ENCODE results near the gene JTB.

The JTB gene

DNA sequence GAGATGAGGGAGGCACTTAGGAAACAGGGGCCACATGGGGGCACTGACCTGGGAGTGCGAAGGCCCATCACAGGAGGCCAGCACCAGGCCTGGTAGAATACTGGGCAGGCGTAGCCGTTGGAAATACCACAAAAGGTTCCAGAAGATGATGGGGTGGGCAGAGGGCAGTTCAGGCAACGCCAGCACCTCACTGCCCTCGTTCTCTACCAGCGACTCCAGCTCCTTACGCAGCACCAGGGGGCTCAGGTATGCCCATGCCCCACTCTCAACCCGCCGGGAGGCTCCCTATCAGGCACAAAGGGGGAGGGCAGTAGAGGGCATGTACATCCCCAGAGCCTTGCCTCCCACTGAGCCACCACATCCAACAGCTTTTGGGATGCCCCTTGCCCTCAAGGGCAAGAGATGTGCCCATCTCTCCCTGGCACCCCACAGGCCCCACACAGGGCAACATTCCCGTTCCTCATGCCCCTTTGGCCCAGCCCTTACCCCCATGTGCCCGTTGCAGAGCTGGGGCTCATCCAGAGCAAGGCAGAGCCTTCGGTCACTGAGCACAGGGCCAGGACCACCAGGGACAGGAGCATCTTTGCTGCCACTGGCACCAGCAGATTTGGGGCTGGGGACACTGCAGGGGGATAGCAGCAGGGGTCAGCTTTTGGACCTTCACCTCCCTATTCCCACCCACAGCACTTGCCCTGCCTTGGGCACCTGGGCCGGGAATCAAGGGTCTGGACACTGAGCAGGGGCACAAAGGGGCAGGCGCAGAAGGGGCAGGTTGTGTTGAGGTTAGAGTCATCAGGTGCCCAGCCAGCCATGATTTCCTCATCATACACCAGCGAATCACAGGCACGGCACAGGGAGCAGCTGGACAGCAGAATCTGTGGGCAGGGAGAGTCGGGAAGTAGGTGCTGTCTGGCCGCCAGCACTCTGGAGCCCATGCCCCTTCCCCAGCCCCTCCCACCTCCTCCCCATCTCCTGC, 45.0 kb downstream of the JTB start:
- DNase-seq (ENCODE audit: low read depth): no peak

DNA sequence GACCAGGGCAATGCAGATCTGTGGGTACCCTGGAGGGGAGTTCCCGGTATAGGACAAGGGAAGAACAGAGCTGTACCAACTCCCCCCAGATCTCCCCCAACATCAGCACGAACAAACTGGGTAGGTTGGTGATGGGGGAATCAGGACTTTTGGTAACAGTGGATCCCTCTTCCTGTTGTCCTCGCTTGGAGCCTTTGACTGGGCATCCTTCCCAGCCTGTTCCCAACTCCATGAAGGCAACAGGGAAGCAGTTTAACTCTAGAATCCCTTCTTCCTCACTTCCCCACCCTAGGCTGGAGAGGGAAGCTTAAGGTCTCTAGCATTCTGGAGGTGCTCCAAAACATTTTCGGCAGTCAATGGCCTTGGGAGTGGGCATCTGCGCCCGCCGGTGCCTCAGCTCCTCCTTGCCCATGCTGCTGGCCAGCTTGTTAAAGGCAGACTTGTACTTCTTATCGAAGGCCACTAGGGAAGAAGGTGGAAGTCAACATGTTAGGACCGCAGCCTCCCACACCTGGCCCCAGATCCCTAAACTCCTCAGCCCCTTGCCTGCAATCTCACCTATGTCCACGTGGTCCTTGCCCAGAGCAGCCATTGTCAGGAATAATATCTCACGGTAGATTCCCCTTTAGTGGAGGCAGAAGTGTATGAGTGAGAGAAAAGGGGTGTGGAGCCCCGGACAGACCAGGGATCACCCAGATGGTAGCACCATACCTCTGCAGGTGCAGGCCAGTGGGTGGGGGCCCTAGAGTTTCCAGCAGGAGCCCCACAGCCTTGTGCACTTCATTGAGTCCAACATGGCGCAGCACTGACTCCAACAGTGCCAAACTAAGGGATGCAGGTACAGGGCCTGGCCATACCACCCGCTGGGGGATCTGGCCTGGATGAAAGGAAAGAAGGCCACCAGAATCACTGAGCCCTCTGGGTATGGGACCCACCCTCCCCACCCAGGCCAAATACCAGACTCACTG, 47.2 kb downstream of the JTB start:
- no peak for DNase-seq (ENCODE audit: low read depth)

DNA sequence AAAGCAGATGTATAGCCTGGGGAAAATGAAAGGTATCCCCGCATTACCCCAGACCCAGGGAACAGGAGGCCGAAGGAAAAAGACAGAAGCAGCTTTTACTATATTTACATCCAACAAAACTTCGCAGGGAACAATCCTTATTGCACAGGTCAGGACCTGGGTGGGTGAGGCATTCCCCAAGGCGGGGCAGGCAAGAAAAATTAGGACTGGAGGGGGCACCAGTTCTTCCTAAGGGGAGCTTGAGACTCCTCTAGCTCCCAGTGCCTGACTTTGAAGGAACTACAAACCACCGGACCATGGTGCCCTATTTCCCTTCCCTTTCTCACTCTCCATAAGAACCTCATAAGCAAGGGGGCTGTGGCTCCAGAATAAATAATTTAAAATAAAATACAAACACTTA, 48.0 kb downstream of the JTB start:
- DNase-seq (ENCODE audit: low read depth): no peak

DNA sequence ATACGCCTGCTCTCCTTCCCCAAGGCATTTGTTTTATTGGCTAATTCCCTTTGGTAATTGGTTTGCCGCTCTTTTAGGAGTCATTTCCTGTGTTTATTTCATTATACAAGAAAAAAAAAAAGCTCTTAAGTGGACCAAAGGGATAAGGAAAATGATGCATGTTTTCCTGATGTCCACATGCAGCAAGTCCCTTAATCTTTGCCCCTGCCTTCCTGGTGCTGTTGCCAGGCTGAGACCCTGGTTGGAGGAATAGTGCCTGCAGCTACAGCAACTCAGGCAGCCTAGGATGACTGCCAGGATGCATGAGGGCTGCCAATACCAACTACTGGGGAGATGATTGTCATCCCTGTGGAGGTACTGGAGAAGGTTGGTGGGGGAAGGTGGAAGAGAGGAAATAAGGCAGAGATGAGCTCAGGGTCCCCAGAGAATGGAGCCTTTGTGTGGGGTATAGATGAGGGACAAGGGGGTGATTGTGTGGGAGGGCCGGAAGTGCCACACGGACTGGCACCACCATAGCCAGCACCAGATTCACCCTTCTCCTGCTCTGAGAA, 48.6 kb downstream of the JTB start:
- no peak for DNase-seq (ENCODE audit: low read depth)

DNA sequence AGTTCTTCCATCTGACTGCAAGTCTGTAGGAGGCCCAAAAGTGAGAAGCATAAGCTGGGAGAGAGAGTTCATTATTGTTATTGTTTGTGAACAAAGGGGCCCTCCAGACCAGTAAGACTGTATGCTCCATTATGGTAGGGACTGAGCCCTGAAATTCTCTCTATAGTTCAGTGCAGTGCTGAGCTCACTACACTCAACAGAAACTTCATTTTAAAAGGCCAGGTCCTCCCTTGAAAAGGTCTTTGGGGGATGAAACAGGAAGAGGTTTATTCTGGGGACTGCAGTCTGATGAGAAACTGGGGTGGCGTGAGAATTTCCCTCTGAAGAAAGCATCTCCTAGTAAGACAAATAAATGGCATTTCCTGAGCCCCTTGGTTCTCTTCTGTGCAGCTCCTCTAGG, 49.2 kb downstream of the JTB start:
- DNase-seq (ENCODE audit: low read depth): no peak

DNA sequence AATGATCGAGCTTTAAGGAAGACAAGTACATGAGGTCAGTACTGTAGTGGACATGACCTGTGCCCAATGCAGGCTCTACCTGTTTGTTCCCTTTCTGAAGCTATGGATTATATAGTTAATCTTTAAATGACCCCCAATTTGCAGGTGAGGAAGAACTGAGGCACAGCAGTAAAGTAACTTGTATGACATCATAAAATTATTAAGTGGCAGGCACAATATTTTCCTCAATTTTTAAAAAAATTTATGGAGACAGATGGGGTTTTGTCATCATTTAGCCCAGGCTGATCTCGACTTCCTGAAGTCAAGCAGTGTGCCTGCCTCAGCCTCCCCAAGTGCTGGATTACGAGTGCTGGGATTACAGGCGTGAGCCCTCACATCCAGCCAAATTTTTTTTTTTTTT, 51.1 kb downstream of the JTB start:
- no peak for DNase-seq (ENCODE audit: low read depth)

All from GM04503 (cell line).